Fibroblast of the aortic adventitia (primary cell): Measurements from ENCODE around the gene SRCIN1. TPM values are rescaled to one million over a fixed set of nuclear protein-coding genes. Genes with fewer than 3 reads are reported as not detected.

Experiments
- DNase-seq: peaks from one replicate; pipeline ENCODE4 v3.0.0-alpha.2; 2010; ENCODE audit warnings: low read depth
- H3K4me3 ChIP-seq: 2 replicates; pipeline ENCODE4 v1.5.1; 2011; ENCODE audit warnings: low read depth, mild to moderate bottlenecking, control low read depth, low read length, moderate library complexity
- total RNA-seq: library from RNA; depleted of rRNA; stranded (reverse); fragments of >200 nt; gene quantifications from 2 replicates; pipeline ENCODE4 v1.2.3, GENCODE V29; 2012; ENCODE audit warnings: low replicate concordance
- TF ChIP-seq, protein P1 (sequence below): IDR thresholded peaks from 2 replicates; pipeline ENCODE4 v1.5.1; 2011; ENCODE audit warnings: mild to moderate bottlenecking, low read length, control low read depth, inconsistent platforms; ENCODE audit not compliant: insufficient read depth

SRCIN1 gene
- total RNA-seq, 1 donor: not detected

DNA sequence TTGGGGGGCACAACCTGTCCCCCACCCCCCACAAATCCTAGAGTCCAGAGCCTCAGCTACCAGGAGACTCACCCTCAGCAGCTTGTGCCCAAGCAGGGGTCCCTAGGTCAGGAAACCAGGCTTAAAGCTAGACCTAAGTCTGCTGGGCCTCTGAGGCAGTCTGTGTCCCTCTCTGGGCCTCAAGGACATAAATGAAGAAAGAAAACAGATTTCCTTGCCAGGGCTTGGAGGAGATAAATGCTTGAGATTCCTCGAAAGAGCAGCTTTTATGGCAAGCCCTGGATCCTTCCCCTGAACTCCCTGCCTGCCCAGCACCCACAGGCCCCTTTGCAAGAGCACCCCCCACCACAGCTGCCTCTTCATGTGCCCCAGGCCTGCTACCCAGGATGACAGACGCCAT is 3.3 kb downstream of the SRCIN1 start:
- peak; percentile 21 for DNase-seq
- no peak overlapping the region for H3K4me3 ChIP-seq
- TF ChIP-seq, protein P1, sequence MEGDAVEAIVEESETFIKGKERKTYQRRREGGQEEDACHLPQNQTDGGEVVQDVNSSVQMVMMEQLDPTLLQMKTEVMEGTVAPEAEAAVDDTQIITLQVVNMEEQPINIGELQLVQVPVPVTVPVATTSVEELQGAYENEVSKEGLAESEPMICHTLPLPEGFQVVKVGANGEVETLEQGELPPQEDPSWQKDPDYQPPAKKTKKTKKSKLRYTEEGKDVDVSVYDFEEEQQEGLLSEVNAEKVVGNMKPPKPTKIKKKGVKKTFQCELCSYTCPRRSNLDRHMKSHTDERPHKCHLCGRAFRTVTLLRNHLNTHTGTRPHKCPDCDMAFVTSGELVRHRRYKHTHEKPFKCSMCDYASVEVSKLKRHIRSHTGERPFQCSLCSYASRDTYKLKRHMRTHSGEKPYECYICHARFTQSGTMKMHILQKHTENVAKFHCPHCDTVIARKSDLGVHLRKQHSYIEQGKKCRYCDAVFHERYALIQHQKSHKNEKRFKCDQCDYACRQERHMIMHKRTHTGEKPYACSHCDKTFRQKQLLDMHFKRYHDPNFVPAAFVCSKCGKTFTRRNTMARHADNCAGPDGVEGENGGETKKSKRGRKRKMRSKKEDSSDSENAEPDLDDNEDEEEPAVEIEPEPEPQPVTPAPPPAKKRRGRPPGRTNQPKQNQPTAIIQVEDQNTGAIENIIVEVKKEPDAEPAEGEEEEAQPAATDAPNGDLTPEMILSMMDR: no peak

DNA sequence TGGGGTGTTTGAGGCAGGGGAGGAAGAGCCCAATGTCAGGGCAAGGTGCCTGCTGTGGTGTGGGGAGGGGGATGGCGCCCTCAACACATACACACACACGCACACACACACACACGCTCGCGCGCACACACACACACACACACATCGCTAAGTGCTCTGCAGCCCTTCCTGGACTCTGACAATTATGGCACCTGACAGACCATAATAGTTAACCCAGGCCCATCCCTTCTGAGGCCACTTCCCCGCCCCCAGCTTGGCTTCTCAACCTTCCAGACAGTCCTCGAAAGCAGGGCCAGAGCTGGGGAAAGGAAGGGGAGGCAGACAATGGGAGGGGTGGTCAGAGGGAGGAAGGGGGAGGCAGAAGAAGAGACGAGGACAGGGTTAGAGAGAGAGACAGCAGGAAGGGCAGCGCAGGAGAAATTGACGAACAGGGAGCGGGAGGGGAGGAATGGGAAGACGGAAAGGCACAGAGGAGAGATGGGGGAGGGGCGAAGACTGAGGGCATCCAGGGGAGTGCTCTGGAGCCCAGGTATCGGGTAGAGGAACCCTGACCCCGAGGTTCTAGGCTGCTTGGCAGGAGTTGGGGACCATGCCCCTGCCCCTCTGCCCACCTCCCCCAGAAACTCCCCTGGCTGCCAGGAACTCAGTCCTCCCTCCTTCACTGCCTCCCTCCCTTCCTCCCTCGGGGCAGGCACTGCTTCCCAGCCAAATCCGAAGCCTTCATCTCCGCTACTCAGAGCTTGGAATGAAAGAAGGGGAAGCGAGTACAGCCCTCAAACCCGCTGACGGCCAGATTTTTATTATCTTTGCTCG is 4.0 kb downstream of the SRCIN1 start:
- TF ChIP-seq, protein P1: no peak
- H3K4me3 ChIP-seq: no peak overlapping the region
- DNase-seq: peak; percentile 17

DNA sequence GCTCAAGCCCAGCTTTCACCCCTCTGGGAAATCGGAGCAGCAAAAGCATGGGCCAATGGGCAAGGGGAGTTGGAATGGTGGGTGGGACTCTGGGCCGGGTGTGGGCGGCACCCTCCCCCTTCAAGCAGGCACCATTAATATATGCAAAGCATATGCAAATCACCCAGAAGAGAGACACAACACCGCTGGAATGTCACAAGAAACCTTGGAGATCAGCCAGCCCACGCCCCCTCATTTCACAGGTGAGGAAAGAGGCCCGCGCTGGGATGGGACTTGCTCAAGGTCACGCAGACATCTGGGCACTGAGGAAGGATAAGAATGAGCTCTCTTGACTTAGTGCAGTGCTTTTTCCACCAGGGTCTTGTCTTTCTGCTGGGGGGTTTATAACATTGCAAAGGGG is 4.8 kb downstream of the SRCIN1 start:
- TF ChIP-seq, protein P1: no peak
- DNase-seq: no peak
- H3K4me3 ChIP-seq: no peak overlapping the region

DNA sequence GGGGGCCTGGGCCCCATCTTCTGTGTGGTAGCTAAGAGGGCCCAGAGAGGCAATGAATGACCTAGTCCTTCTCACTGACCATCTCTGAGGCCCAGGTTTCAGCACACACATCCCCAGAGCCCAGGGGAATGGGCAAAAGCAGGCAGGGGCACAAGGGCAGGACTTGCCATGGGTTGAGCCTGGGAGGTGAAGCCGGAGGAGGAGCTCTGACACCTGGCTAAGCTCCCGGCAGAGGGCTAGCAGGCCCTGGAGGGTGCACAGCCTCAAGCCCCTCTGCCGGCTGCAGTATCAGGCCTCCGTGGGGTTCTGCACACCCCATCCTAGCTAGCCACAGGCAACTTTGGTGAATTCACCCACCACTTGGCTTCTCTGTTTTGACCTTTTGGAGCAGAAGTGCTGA is 5.3 kb downstream of the SRCIN1 start:
- DNase-seq: no peak
- no peak overlapping the region for H3K4me3 ChIP-seq
- TF ChIP-seq, protein P1: no peak

DNA sequence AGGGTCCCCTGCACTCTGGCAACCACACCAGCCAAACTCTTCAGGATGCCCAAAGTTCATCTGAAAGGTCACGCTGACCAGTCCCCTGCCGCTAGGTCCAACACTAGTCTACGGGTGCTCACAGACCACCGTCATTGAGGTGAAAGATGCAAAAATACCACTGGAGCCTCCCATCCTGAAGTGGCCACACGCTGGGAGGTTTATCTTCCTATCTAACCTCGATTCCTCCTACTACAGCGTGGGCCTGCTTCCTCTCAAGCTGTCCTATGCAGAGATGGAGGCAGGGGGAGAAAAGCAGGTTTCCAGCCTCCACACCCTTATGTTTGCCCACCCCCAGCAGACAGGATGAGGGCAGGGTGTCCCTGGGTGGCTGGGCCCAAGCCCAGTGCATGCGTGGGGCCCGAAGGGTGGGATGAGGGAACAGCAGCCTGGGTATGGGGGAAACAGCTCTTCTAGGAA is 6.3 kb downstream of the SRCIN1 start:
- no peak overlapping the region for H3K4me3 ChIP-seq
- TF ChIP-seq, protein P1: no peak
- DNase-seq: no peak

DNA sequence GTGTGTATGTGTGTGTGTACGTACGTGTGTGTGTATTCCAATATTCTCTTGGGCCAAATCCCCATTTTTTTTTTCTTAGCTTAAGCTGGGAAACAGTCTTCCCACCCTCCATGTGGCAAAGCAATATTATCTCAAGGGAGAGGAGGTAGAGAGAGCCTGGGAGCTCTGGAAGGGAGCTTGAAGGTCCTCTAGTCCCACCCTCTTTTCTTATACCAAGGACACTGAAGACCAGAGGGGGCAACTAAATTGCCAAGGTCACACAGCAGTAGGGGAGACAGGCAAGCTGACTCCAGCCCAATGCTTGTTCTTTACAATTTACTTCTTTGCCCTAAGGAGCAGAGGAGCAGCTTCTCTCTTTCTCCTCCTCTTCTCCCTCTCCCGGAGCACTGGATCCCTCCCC is 6.8 kb downstream of the SRCIN1 start:
- TF ChIP-seq, protein P1: no peak
- no peak for DNase-seq
- no peak overlapping the region for H3K4me3 ChIP-seq
